ENCODE measurements around the gene FCHSD2. TPM values are rescaled to one million over a fixed set of nuclear protein-coding genes. Genes with fewer than 3 reads are reported as not detected.

FCHSD2 gene
- polyA plus RNA-seq, 3 donors, result 14.5 to 43.5 (median 16.6) TPM

DNA sequence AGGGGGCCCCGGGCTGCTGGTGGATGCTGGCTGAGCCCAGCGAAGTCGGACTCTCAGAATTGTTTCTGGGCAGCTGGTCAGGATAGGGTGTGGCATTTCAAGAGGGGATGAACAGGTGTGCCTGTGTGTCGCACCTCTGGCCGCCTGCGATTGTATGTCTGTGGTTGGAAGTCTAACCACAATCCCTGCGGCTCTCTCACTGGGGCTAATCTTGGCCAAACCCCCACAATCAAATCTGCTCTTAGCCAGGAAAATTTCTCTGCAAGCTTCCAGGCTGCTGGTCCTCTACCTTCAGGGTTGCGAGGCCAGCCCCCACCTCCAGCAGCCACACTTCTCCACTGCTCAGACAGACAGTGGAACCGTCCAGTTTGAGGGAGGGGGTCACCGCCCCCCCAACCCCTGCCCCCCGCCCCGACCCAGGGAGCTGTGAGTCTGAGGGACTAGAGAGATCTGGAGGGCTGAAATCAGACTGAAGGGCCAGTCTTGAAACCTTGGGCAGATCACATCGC is 327.0 kb downstream of the FCHSD2 start:
- Mint-ChIP-seq H3K27me3 (ENCODE audit: low read depth in 3 of 3) (peaks cover 0 to 5% (median 3%) of the 10 kb centered on the region in 3 donors), H3K36me3 (peaks cover 41 to 63% of the 10 kb centered on the region in 2 donors), H3K4me3 (peak overlapping the region; percentile 96 to 97), H3K9me3 (peaks cover 0 to 5% (median 3%) of the 10 kb centered on the region in 7 donors), H3K4me1 (peaks cover 61% of the 10 kb centered on the region), H3K27ac (peak overlapping the region; percentile 98 to 99 (median 99))
- H3K79me2 ChIP-seq (ENCODE audit: insufficient read depth, low read length), result peaks cover 98% of the 10 kb centered on the region
- TF ChIP-seq, protein P1, sequence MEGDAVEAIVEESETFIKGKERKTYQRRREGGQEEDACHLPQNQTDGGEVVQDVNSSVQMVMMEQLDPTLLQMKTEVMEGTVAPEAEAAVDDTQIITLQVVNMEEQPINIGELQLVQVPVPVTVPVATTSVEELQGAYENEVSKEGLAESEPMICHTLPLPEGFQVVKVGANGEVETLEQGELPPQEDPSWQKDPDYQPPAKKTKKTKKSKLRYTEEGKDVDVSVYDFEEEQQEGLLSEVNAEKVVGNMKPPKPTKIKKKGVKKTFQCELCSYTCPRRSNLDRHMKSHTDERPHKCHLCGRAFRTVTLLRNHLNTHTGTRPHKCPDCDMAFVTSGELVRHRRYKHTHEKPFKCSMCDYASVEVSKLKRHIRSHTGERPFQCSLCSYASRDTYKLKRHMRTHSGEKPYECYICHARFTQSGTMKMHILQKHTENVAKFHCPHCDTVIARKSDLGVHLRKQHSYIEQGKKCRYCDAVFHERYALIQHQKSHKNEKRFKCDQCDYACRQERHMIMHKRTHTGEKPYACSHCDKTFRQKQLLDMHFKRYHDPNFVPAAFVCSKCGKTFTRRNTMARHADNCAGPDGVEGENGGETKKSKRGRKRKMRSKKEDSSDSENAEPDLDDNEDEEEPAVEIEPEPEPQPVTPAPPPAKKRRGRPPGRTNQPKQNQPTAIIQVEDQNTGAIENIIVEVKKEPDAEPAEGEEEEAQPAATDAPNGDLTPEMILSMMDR (IDR thresholded peaks at IDR 0.05), result no peak
- peak overlapping the region; percentile 100 for H3K4me2 ChIP-seq (replicated peaks; ENCODE audit: extremely low read depth, low read length, poor library complexity, severe bottlenecking)
- peak overlapping the region; percentile 73 to 100 (median 99) for H3K4me3 ChIP-seq (replicated peaks in 1 of 3; ENCODE audit: low read depth in 2 of 3, low read length in 3 of 3)
- no peak overlapping the region for H2AFZ ChIP-seq (ENCODE audit: insufficient read depth, low read depth, low read length, poor library complexity, severe bottlenecking)
- intact Hi-C loops (cut with micrococcal nuclease), result loop anchor here in 1 of 2 donors (2.0 kb wide), 3 partner anchors 20 to 92 kb away; partner anchors contain the start of gene STARD10
- no peaks in the 10 kb centered on the region for H3K27me3 ChIP-seq (ENCODE audit: control insufficient read depth in 2 of 2, insufficient read depth in 2 of 2, low read length in 2 of 2)
- peaks cover 39 to 65% of the 10 kb centered on the region in 2 donors for H3K4me1 ChIP-seq (ENCODE audit: control insufficient read depth in 1 of 2, insufficient read depth in 2 of 2, low read length in 2 of 2)
- H3K9ac ChIP-seq (ENCODE audit: insufficient read depth, low read length, poor library complexity, severe bottlenecking), result peak overlapping the region; percentile 94
- DNase-seq, result no peak
- WGBS (ENCODE audit: insufficient coverage), result 0% methylated on average over 6 of the region's 13 CpGs
- H4K20me1 ChIP-seq (ENCODE audit: insufficient read depth, low read length), result peaks cover 59% of the 10 kb centered on the region
- H3K9me3 ChIP-seq (replicated peaks in 1 of 2; ENCODE audit: control insufficient read depth in 1 of 2, insufficient read depth in 1 of 2, low read length in 2 of 2), result no peaks in the 10 kb centered on the region
- H3K36me3 ChIP-seq (replicated peaks in 1 of 2; ENCODE audit: control insufficient read depth in 1 of 2, insufficient read depth in 2 of 2, low read length in 2 of 2), result peaks cover 33 to 37% of the 10 kb centered on the region in 2 donors
- peak overlapping the region; percentile 98 for H3K27ac ChIP-seq (ENCODE audit: low read depth in 1 of 2, low read length in 2 of 2)

DNA sequence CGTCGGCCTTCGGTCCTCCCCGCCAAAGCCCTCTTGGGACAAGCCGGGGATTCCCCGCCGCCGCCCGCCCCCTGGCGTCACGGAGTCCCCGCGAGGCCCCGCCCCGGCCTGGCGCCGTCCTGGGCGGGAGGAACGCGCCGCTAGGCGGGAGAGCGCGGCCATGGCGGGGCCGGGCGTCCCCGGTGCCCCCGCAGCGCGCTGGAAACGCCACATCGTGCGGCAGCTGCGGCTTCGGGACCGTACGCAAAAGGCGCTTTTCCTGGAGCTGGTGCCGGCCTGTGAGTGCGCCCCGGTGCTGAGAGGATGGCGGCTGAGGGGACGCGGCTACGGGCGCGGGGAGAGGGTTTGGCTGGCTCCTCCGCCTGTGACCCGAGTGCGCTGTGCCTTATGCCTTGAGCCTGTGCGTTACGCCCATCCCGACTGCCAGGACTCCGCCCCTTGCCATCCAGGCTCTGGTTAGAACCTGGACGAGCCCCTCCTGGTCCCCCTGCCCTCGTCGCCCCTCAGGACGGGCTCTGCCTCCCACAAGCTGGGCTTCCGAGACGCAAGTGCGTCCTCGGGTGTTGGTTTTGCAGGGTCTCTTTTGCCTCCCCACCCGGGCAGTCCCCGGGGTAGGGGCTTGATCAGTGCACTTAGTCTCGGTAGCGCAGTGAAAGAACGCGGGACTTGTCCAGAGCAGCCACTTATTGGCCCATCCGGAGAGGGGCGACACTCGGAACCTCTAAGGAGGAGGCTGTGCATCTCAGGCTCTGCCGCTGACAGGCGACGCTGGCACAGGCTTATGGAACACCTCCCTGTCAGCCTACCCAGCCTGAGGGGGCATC is 327.6 kb downstream of the FCHSD2 start, which contains the start of gene ATG16L2:
Gene ATG16L2 (plus strand): TSS at position 126 of the 824 bp plus-strand sequence. CDS start 35 bp downstream, at position 161.
- intact Hi-C loops (cut with micrococcal nuclease), result loop anchor here (2.0 to 5.0 kb wide), 5 partner anchors 20 to 92 kb away; partner anchors contain the start of gene STARD10 (in 1 of the 2)
- Mint-ChIP-seq H3K27me3 (ENCODE audit: low read depth in 3 of 3) (peaks cover 0 to 5% (median 3%) of the 10 kb centered on the region in 3 donors), H3K36me3 (peaks cover 40 to 63% of the 10 kb centered on the region in 2 donors), H3K4me1 (peaks cover 65% of the 10 kb centered on the region), H3K4me3 (peak within 1 kb of the TSS; percentile 99 to 100), H3K9me3 (peaks cover 0 to 5% (median 3%) of the 10 kb centered on the region in 7 donors), H3K27ac (peak within 1 kb of the TSS; percentile 98 to 100 (median 99))
- peak within 1 kb of the TSS; percentile 60 for H2AFZ ChIP-seq (ENCODE audit: insufficient read depth, low read depth, low read length, poor library complexity, severe bottlenecking)
- H4K20me1 ChIP-seq (ENCODE audit: insufficient read depth, low read length), result peaks cover 53% of the 10 kb centered on the region
- TF ChIP-seq, protein P1 (IDR thresholded peaks at IDR 0.05), result no peak
- H3K27me3 ChIP-seq (ENCODE audit: control insufficient read depth in 2 of 2, insufficient read depth in 2 of 2, low read length in 2 of 2), result no peaks in the 10 kb centered on the region
- H3K36me3 ChIP-seq (replicated peaks in 1 of 2; ENCODE audit: control insufficient read depth in 1 of 2, insufficient read depth in 2 of 2, low read length in 2 of 2), result peaks cover 34 to 36% of the 10 kb centered on the region in 2 donors
- H3K4me1 ChIP-seq (ENCODE audit: control insufficient read depth in 1 of 2, insufficient read depth in 2 of 2, low read length in 2 of 2), result peaks cover 46 to 70% of the 10 kb centered on the region in 2 donors
- H3K4me2 ChIP-seq (replicated peaks; ENCODE audit: extremely low read depth, low read length, poor library complexity, severe bottlenecking), result peak within 1 kb of the TSS; percentile 100
- peaks cover 100% of the 10 kb centered on the region for H3K79me2 ChIP-seq (ENCODE audit: insufficient read depth, low read length)
- no peaks in the 10 kb centered on the region for H3K9me3 ChIP-seq (replicated peaks in 1 of 2; ENCODE audit: control insufficient read depth in 1 of 2, insufficient read depth in 1 of 2, low read length in 2 of 2)
- H3K27ac ChIP-seq (ENCODE audit: low read depth in 1 of 2, low read length in 2 of 2), result peak within 1 kb of the TSS; percentile 98
- peak within 1 kb of the TSS; percentile 73 to 100 (median 99) for H3K4me3 ChIP-seq (replicated peaks in 1 of 3; ENCODE audit: low read depth in 2 of 3, low read length in 3 of 3)
- WGBS (ENCODE audit: insufficient coverage), result under 1% methylated on average over 75 of the region's 75 CpGs
- H3K9ac ChIP-seq (ENCODE audit: insufficient read depth, low read length, poor library complexity, severe bottlenecking), result peak within 1 kb of the TSS; percentile 94
- peak; percentile 74 to 86 (median 80) for DNase-seq

Data from CD14-positive monocyte (primary cell).